Posterior vena cava (tissue), 2 donors: ENCODE results near the gene CERK. TPM values are rescaled to one million over a fixed set of nuclear protein-coding genes. Genes with fewer than 3 reads are reported as not detected.
A peak's percentile ranks its signal among the peaks of the same experiment; 100 is the strongest.

Experiments used
- DNase-seq: peaks from one replicate; pipeline ENCODE4 v3.0.0-alpha.2; 2020; ENCODE audit warnings: low spot score
- intact Hi-C, 2 donors: fragments of 100-400 bp; cut with DNase I; formaldehyde crosslinking; loops; one replicate each; pipeline versions ENCODE4 v1.14.1 to v1.14.2; 2022 to 2023
- total RNA-seq, 2 donors: library from RNA; stranded (reverse); fragmentation: NEBNext Ultra II Directional; extraction: Animal tissue kit (Norgen Biotek cat#: 25700); gene quantifications; one replicate each; pipeline ENCODE4 v1.2.1, GENCODE V29; 2021
- donor health status: DM: yes; HTN: yes; CAD: no.
- donor health status: DM: yes; HTN: yes; CAD: no.

CERK gene
- total RNA-seq, 2 donors from 2014 or later, result 25.4 to 36.4 TPM

GRCh38 chr22:46690146-46690545, 47.9 kb downstream of the CERK start:
- DNase-seq, result no peak

GRCh38 chr22:46688949-46689348, 49.1 kb downstream of the CERK start:
- no peak for DNase-seq
- intact Hi-C loops, result no loop called here

More at GRCh38 chr22:46690146-46690545, 47.9 kb downstream of the CERK start:
- intact Hi-C loops, result no loop called here

GRCh38 chr22:46687460-46687859, 50.6 kb downstream of the CERK start:
- intact Hi-C loops, result no loop called here

GRCh38 chr22:46687048-46687444, 51.0 kb downstream of the CERK start:
- intact Hi-C loops, result no loop called here
- DNase-seq, result no peak

More at GRCh38 chr22:46687460-46687859, 50.6 kb downstream of the CERK start:
- DNase-seq, result no peak

GRCh38 chr22:46686221-46687047, 51.6 kb downstream of the CERK start:
- no peak for DNase-seq
- intact Hi-C loops, result no loop called here

- intact Hi-C loops, result loop anchor here in 1 of 2 donors (1.0 kb wide), 1 partner anchor 39 kb away; no protein-coding TSS in a partner anchor
- DNase-seq, result no peak
Observed at GRCh38 chr22:46684706-46685105, 53.3 kb downstream of the CERK start.

- DNase-seq, result no peak
- intact Hi-C loops, result no loop called here
Observed at GRCh38 chr22:46682011-46682731, 55.9 kb downstream of the CERK start.

- intact Hi-C loops, result no loop called here
- DNase-seq, result no peak
Observed at GRCh38 chr22:46681010-46681409, 57.0 kb downstream of the CERK start.

- no peak for DNase-seq
- intact Hi-C loops, result no loop called here
Observed at GRCh38 chr22:46679706-46680269, 58.3 kb downstream of the CERK start.

- no peak for DNase-seq
- intact Hi-C loops, result no loop called here
Observed at GRCh38 chr22:46678785-46679700, 59.0 kb downstream of the CERK start.

- intact Hi-C loops, result no loop called here
- DNase-seq, result no peak
Observed at GRCh38 chr22:46678003-46678657, 59.9 kb downstream of the CERK start.

- DNase-seq, result no peak
- intact Hi-C loops, result no loop called here
Observed at GRCh38 chr22:46677323-46678002, 60.6 kb downstream of the CERK start.

GRCh38 chr22:46676881-46677280, 61.2 kb downstream of the CERK start:
- no peak for DNase-seq
- intact Hi-C loops, result no loop called here

GRCh38 chr22:46676479-46676878, 61.6 kb downstream of the CERK start:
- intact Hi-C loops, result no loop called here
- no peak for DNase-seq

- no peak for DNase-seq
- intact Hi-C loops, result no loop called here
Observed at GRCh38 chr22:46675938-46676337, 62.1 kb downstream of the CERK start.

- intact Hi-C loops, result no loop called here
- no peak for DNase-seq
Observed at GRCh38 chr22:46675479-46675878, 62.6 kb downstream of the CERK start.

- intact Hi-C loops, result no loop called here
- no peak for DNase-seq
Observed at GRCh38 chr22:46674906-46675305, 63.1 kb downstream of the CERK start.

- intact Hi-C loops, result no loop called here
- DNase-seq, result peak; percentile 92
Observed at GRCh38 chr22:46674367-46674781, 63.7 kb downstream of the CERK start.
